ENCODE results near the gene ELF1.

GRCh38 chr13:41032691-41033376, 13.7 kb upstream of the ELF1 start:
- no peak for TF ChIP-seq EZH2 (IDR thresholded peaks at IDR 0.05; ENCODE audit: borderline replicate concordance, low read length)
- TF ChIP-seq CTCF (IDR thresholded peaks at IDR 0.05; ENCODE audit: low read length) = no peak

Data from OCI-LY1 (cell line).